Astrocyte (in vitro differentiated cells and primary cell): Measurements from ENCODE around the gene PDLIM7. TPM values are rescaled to one million over a fixed set of nuclear protein-coding genes. Genes with fewer than 3 reads are reported as not detected.
A peak's percentile ranks its signal among the peaks of the same experiment; 100 is the strongest.

ENCODE experiments used
- DNase-seq: peaks from one replicate; pipeline ENCODE4 v3.0.0-alpha.2; 2010; ENCODE audit warnings: low read depth
- FAIRE-seq: peaks from 2 replicates; lab custom pipeline; 2011; peaks lifted over from hg19 to GRCh38; lab: Jason Lieb, UNC
- H2AFZ ChIP-seq: 2 replicates; pipeline ENCODE4 v1.6.0; 2012; ENCODE audit warnings: low read depth, low read length, inconsistent platforms
- H3K27ac ChIP-seq: 2 replicates; pipeline ENCODE4 v1.5.1; 2011; ENCODE audit warnings: low read depth, low read length, inconsistent platforms
- H3K27me3 ChIP-seq: 2 replicates; pipeline ENCODE4 v1.6.0; 2011; ENCODE audit warnings: low read length, inconsistent platforms; ENCODE audit not compliant: insufficient read depth
- H3K36me3 ChIP-seq: 2 replicates; pipeline ENCODE4 v1.5.1; 2011; ENCODE audit warnings: low read length, inconsistent platforms; ENCODE audit not compliant: insufficient read depth
- H3K4me1 ChIP-seq: 2 replicates; pipeline ENCODE4 v1.5.1; 2011; ENCODE audit warnings: low read length, inconsistent platforms; ENCODE audit not compliant: insufficient read depth
- H3K4me2 ChIP-seq: 2 replicates; pipeline ENCODE4 v1.6.0; 2012; ENCODE audit warnings: low read length, inconsistent platforms
- H3K4me3 ChIP-seq: 2 replicates; pipeline ENCODE4 v1.5.1; 2011; ENCODE audit warnings: low read depth, mild to moderate bottlenecking, low read length, inconsistent platforms; ENCODE audit not compliant: insufficient read depth
- H3K79me2 ChIP-seq: 2 replicates; pipeline ENCODE4 v1.6.0; 2012; ENCODE audit warnings: mild to moderate bottlenecking, low read length, inconsistent platforms; ENCODE audit not compliant: insufficient read depth
- H3K9ac ChIP-seq: 2 replicates; pipeline ENCODE4 v1.6.0; 2012; ENCODE audit warnings: mild to moderate bottlenecking, low read length, inconsistent platforms
- H3K9me3 ChIP-seq: 2 replicates; pipeline ENCODE4 v1.5.1; 2012; ENCODE audit warnings: low read depth, mild to moderate bottlenecking, low read length, inconsistent platforms; ENCODE audit not compliant: insufficient read depth
- H4K20me1 ChIP-seq: 2 replicates; pipeline ENCODE4 v1.6.0; 2012; ENCODE audit warnings: low read length, inconsistent platforms; ENCODE audit not compliant: insufficient read depth
- H3K27ac Mint-ChIP-seq: one replicate; pipeline ENCODE4 v1.8.0; 2021; ENCODE audit warnings: mild to moderate bottlenecking, mixed read lengths; ENCODE audit not compliant: unreplicated experiment
- H3K27me3 Mint-ChIP-seq: one replicate; pipeline ENCODE4 v1.8.0; 2021; ENCODE audit warnings: low read depth, mixed read lengths; ENCODE audit not compliant: unreplicated experiment
- H3K36me3 Mint-ChIP-seq: one replicate; pipeline ENCODE4 v1.8.0; 2021; ENCODE audit warnings: low read depth, mixed read lengths; ENCODE audit not compliant: unreplicated experiment
- H3K4me1 Mint-ChIP-seq: one replicate; pipeline ENCODE4 v1.8.0; 2021; ENCODE audit warnings: low read depth, mixed read lengths; ENCODE audit not compliant: unreplicated experiment
- H3K4me3 Mint-ChIP-seq: one replicate; pipeline ENCODE4 v1.8.0; 2021; ENCODE audit warnings: mild to moderate bottlenecking, moderate library complexity, mixed read lengths; ENCODE audit not compliant: unreplicated experiment
- H3K9me3 Mint-ChIP-seq: one replicate; pipeline ENCODE4 v1.8.0; 2021; ENCODE audit warnings: mild to moderate bottlenecking, mixed read lengths; ENCODE audit not compliant: unreplicated experiment
- EZH2 ChIP-seq: IDR thresholded peaks from 2 replicates; pipeline ENCODE4 v1.6.1; 2012; ENCODE audit warnings: mild to moderate bottlenecking, low read length, inconsistent platforms; ENCODE audit not compliant: insufficient read depth
- total RNA-seq: library from RNA; stranded (reverse); gene quantifications from 2 replicates; pipeline ENCODE4 v1.2.1, GENCODE V29; 2021
- TF ChIP-seq, protein P1 (sequence below): IDR thresholded peaks from 2 replicates; pipeline ENCODE4 v1.5.1; 2011; ENCODE audit warnings: low read depth, mild to moderate bottlenecking, inconsistent platforms, low read length, moderate library complexity; ENCODE audit not compliant: insufficient read depth

Gene PDLIM7
- total RNA-seq, 1 donor from 2014 or later, result 590 TPM

DNA sequence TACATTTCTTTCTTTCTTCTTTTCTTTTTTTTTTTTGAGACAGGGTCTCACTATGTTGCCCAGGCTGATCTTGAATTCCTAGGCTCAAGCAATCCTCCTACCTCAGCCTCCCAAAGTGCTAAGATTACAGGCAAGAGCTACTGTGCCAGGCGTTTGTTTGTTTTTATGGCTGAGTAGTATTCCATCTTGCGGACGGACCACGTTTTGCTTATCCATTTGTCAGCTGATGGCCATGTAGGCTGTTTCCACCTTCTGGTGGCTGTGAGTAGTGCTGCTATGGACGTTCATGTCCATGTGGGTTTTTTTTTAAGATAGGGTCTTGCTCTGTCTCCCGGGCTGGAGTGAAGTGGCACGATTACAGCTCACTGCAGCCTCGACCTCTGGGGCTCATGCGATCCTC lies 9.8 kb upstream of the PDLIM7 start:
- Histone ChIP-seq H3K27me3 (no peaks in the 10 kb centered on the region), H3K9ac (no peak overlapping the region), H3K36me3 (peaks cover 7% of the 10 kb centered on the region), H3K79me2 (no peaks in the 10 kb centered on the region), H3K4me3 (no peak overlapping the region), H4K20me1 (peaks cover 19% of the 10 kb centered on the region), H3K9me3 (no peaks in the 10 kb centered on the region), H3K4me2 (no peak overlapping the region), H3K4me1 (no peaks in the 10 kb centered on the region), H3K27ac (no peak overlapping the region), H2AFZ (no peak overlapping the region)
- DNase-seq (no peak), FAIRE-seq (no peak)
- Mint-ChIP-seq H3K27me3 (no peaks in the 10 kb centered on the region), H3K27ac (no peak overlapping the region), H3K4me3 (no peak overlapping the region), H3K36me3 (peaks cover 23% of the 10 kb centered on the region), H3K9me3 (no peaks in the 10 kb centered on the region), H3K4me1 (peaks cover 10% of the 10 kb centered on the region)
- TF ChIP-seq EZH2, result no peak
- TF ChIP-seq, protein P1, sequence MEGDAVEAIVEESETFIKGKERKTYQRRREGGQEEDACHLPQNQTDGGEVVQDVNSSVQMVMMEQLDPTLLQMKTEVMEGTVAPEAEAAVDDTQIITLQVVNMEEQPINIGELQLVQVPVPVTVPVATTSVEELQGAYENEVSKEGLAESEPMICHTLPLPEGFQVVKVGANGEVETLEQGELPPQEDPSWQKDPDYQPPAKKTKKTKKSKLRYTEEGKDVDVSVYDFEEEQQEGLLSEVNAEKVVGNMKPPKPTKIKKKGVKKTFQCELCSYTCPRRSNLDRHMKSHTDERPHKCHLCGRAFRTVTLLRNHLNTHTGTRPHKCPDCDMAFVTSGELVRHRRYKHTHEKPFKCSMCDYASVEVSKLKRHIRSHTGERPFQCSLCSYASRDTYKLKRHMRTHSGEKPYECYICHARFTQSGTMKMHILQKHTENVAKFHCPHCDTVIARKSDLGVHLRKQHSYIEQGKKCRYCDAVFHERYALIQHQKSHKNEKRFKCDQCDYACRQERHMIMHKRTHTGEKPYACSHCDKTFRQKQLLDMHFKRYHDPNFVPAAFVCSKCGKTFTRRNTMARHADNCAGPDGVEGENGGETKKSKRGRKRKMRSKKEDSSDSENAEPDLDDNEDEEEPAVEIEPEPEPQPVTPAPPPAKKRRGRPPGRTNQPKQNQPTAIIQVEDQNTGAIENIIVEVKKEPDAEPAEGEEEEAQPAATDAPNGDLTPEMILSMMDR, result peak; percentile 25

DNA sequence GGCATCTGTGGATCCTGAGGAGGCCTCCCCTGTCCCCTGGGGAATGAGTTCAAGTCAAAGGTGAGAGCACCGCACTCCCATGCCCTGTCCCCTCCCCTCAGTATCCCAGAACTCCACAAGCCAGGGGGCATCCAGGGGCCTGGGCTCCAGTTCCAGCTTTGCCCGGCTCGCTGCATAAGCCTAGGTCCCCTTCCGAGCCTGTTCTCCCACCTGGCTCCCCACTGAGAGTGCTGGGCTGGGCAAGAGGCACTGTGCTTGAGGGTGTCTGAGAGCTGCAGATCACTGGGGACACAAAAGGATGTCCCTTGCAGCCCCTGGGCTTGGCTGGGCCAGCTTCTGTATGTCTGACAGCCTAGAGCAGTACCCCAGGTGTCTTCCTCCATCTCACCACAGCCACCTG lies 7.7 kb upstream of the PDLIM7 start:
- Histone ChIP-seq H3K9me3 (no peaks in the 10 kb centered on the region), H3K27me3 (no peaks in the 10 kb centered on the region), H3K9ac (no peak overlapping the region), H2AFZ (no peak overlapping the region), H3K36me3 (no peaks in the 10 kb centered on the region), H3K4me1 (peaks cover 8% of the 10 kb centered on the region), H3K27ac (no peak overlapping the region), H3K79me2 (no peaks in the 10 kb centered on the region), H4K20me1 (peaks cover 6% of the 10 kb centered on the region), H3K4me3 (no peak overlapping the region), H3K4me2 (no peak overlapping the region)
- peaks cover 16% of the 10 kb centered on the region for H3K36me3 Mint-ChIP-seq
- no peak for DNase-seq
- H3K4me1 Mint-ChIP-seq, result peaks cover 20% of the 10 kb centered on the region
- TF ChIP-seq, protein P1, result no peak
- no peak for TF ChIP-seq EZH2
- no peak overlapping the region for H3K4me3 Mint-ChIP-seq
- no peak for FAIRE-seq
- no peak overlapping the region for H3K27ac Mint-ChIP-seq
- H3K9me3 Mint-ChIP-seq, result no peaks in the 10 kb centered on the region
- no peaks in the 10 kb centered on the region for H3K27me3 Mint-ChIP-seq

DNA sequence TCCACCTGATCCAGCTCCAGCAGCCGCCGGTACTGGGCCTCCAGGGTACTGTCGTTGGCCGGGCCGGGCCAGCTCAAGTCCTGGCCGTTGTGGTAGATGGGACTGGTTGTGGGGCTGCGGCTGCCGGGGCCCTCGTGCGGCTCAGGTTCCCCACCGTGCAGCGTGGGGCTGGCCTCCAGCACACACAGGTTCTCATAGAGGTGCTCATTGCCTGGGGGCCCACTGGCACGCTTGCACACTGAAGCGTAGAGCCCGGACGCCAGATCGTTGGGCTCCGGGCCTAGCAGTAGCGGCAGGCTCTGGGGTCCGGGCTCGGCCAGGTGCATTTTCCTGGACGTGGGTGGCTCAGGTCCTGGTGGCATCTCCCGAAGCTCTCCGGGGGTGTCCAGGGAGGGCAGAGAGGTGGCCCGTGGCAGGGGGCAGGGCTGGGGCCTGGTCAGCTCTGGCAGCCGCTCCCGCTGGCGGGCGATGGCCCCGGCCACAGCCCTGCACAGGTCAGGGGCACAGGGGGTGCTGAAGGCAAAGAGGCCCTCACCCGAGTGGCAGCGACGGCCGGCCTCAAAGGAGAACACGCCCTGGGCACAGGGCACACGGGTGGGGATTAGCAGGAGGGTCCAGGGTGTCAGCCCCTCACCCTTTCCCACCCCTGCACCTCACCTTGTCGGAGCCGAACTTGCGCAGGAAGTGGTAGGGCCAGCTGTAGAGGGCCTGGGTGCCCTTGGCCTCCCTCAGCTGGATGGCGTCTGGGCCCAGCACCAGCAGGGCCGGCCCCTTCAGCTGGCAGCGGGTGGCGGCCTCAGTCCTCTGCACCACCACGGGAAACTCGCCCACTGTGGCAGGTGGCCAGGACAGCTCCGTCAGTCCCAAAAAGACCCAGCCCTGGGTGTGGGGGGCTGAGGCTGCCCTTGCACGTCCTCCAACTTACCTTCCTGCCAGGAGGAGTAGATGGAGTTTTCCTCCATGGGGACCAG lies 7.0 kb upstream of the PDLIM7 start:
- Mint-ChIP-seq H3K4me1 (peaks cover 24% of the 10 kb centered on the region), H3K27me3 (no peaks in the 10 kb centered on the region), H3K9me3 (no peaks in the 10 kb centered on the region), H3K4me3 (no peak overlapping the region), H3K27ac (no peak overlapping the region), H3K36me3 (peaks cover 16% of the 10 kb centered on the region)
- Histone ChIP-seq H3K4me2 (no peak overlapping the region), H3K27ac (no peak overlapping the region), H2AFZ (no peak overlapping the region), H3K27me3 (no peaks in the 10 kb centered on the region), H3K9ac (no peak overlapping the region), H3K4me3 (no peak overlapping the region), H3K79me2 (no peaks in the 10 kb centered on the region), H3K9me3 (no peaks in the 10 kb centered on the region), H3K4me1 (peaks cover 14% of the 10 kb centered on the region), H3K36me3 (no peaks in the 10 kb centered on the region), H4K20me1 (peaks cover 3% of the 10 kb centered on the region)
- TF ChIP-seq, protein P1, result no peak
- DNase-seq (no peak), FAIRE-seq (no peak)
